ENCODE results near the gene GAS6. TPM values are rescaled to one million over a fixed set of nuclear protein-coding genes. Genes with fewer than 3 reads are reported as not detected.
"Not testable (repeated sequence)": the region's sequence is repeated elsewhere in the genome, so short reads cannot be mapped to it uniquely, and the experiment has no call there.

Gene GAS6
- total RNA-seq, 1 donor from 2014 or later: 21.8 TPM

DNA sequence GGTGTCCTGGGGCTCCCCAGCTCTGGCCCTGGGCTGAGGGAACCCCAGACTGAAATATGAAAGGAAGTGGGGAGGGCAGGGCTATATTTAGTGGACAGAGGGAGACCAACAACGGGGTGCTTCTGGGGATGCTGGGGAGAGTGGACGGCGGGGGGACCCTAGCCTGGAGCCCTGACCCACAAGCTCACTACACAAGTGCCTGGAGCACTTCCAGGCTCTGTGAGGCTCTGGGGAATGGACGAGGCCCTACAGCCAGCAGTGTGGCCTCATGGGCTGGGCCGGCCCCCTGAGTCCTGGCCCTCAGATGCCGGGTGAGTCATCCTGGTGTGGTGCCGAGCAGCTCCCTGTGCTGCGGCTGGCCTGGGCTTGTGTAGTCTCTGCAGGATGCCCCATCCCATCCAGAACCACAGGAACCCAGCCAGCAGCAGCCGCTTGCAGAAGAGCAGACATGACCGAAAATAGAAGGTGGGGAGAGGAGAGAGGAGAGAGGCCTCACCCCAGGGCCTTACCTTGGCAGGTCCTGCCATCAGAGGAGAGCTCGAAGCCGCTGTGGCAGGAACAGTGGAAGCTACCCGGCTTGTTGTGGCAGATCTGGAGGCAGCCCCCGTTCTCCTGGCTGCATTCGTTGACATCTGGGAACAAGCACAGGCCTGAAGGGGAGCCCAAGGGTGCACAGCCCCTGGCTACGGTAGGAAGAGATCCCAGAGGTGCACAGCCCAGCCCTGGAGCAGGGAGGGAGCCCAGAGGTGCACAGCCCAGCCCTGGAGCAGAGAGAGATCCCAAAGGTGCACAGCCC, 26.1 kb downstream of the GAS6 start:
- DNase-seq: peak; percentile 91

DNA sequence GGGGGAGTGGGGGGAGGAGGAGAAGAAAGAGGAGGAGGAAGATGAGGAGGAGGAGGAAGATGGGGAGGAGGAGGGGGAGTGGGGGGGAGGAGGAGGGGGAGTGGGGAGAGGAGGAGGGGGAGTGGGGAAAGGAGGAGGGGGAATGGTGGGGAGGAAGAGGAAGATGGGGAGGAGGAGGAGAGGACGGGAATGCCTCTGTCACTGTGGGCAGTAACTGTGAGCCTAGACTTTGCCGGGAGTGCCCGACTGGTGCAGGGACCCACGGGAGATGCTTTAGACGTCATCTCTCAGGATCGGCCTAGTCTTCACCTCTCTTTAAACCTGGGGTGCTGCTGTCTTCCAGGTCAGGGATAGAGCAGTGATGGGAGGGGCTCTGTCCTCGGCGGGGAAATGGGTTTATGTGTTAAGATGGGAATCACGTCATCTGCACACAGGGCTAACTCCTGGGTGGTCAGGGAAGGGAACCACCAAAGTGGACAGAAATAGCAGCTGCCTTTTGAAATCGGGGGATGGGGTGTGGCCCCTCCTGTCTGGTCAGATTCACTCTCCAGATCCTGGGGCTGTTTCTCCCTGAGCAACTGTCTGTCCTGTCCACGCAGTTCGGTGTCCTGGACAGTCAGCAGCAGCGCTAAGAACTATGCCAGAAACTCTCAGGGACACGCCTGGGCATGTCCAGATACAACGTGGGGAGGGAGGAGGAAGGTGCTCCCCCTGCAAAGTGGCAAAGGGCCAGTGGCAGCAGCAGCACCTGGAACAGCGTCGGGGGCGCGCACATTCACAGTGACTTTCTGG, 26.9 kb downstream of the GAS6 start:
- DNase-seq: peak; percentile 66

DNA sequence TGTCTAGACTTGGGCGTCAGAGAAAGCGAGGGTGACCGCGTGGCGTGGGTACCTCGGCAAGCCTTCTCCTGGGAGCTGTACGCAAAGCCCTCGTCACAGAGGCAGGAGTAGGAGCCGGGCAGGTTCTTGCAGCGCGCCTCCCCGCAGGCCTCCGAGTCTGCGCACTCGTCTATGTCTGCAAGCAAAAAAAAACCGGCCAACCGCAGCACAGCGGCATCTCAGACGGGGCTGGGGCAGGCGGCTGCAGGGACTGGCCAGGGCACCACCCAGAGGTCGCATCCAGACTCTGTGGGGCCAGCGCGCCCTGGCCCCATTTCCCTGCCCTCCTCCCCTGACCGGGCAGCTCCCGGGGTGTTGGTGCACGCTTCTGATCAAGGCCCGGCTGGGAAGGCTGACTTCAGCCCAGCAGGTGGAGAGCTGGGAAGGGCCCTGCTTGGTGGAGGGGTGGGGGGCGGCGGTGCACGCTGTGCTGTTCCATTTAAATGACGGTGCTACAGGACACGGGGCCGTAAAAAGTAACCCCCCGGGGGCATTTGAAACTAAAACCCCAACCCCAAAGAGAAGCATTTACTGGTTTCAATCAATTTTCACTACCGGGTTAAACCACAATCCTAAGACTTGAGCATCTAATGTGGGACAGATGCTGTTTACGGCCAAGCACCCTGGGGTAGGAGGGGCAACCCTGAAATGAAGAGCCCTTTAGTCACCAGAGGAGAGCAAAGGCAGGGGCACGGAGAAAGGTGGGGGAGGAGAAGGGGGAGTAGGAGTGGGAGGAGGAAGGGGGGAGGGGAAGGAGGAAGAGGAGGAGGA, 28.2 kb downstream of the GAS6 start:
- no peak for DNase-seq

DNA sequence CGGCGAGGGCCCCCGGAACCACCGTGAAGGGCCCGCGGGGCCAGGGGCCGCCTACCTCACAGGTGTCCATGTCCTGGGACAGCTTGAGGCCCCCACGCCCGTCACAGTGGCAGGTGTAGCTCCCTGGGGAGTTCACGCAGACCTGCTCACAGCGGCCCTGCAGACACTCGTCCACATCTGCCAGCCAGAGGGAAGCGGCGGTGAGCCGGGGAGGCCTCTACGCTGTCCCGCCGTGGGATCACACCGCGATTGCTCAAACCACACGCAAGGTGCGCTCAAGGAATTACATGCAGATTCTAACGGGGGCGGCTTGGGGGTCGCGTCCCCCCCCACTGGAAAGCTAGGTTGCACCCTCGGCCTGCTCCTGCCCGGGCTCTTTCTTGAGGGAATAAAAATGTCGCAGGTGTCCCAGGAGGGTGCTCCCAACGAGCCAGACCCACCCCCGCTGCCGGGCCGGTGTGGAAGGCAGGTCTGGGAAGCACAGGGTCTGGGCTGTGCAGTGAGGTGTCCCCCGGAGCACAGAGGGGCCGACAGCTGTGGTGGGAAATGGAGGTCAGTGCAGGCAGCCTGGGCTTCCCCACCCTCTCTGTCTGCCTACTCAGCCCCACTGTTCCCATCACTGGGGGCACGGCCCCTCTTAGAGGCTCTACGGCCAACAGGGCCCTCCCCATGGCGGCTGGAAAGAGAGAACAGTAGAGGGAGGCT, 29.2 kb downstream of the GAS6 start:
- no peak for DNase-seq

DNA sequence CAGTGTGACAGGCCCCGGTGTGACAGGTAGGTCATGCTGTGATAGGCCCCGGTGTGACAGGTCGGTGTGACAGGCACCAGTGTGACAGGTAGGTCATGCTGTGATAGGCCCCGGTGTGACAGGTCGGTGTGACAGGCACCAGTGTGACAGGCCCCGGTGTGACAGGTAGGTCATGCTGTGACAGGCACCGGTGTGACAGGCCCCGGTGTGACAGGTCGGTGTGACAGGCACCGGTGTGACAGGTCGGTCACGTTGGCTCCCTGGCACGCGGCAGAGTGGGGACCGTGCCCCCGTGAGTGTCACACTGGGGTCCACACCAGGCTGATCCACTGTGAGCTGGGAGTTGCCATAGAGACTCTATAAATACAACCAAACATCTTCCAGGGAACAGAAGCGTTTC, 29.9 kb downstream of the GAS6 start:
- not testable (repeated sequence) for DNase-seq

DNA sequence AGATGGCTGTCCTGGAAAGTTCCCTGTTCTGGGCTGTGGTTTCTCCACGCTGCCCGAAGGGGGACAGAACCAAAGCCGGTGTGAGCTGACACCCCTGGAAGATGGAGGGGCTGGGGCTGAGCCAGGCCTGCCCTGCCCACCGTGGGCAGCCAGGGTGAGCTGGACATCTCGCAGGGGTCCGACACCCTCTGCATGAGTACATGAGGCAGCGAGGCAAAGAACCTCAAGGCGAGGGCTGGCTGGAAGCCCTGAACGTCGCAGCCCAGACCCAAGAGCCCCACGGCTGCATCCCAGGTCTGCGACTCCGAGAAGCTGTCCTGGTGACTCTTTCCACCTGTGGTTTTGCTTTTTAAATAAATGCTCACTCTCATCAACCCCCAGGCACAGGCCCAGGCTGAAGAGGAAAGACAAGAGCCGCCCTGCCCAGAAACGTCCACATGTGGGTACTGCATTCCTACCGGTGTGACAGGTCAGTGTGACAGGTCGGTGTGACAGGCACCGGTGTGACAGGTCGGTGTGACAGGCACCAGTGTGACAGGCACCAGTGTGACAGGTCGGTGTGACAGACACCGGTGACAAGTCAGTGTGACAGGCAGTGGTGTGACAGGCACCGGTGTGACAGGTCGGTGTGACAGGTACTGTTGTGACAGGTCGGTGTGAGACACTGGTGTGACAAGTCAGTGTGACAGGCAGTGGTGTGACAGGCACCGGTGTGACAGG, 30.6 kb downstream of the GAS6 start:
- no peak for DNase-seq

DNA sequence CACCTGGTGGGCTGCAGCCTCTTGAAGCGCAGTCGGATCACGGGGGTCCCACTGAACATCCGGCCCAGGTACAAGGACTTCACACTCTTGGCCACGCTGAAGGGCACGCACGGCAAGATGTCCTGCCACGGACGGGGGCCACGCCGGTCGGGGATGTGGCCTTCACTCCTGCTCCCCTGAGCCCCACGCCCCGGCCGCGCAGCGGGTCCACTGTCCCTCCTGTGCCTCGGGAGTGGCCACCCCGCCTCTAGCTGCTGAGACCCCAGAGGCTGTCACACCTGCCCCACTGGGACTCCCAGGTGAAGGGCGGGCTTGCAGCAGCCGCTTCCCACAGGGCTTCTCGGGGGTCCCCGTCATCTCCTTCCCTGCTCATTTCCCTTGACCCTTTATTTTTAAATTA, 31.2 kb downstream of the GAS6 start:
- DNase-seq: no peak

DNA sequence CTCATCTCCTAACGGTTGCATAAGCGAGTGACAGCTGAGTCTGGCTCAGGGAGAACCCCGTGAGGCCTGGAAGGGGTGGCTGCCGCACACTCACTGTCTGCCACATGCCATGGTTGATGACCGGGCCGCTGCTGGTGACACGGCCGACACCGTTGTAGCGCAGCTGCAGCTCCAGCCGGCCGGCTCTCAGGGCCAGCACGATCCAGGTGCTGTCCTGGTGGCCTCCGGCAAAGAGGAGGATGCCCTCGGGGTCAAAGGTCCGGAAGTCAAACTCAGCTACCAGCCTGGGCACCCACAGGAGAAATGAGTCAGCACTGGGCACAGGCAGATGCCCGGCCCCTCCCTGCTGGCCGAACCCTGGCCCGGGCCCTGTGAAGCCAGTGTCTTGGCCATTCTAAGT, 31.7 kb downstream of the GAS6 start:
- no peak for DNase-seq

DNA sequence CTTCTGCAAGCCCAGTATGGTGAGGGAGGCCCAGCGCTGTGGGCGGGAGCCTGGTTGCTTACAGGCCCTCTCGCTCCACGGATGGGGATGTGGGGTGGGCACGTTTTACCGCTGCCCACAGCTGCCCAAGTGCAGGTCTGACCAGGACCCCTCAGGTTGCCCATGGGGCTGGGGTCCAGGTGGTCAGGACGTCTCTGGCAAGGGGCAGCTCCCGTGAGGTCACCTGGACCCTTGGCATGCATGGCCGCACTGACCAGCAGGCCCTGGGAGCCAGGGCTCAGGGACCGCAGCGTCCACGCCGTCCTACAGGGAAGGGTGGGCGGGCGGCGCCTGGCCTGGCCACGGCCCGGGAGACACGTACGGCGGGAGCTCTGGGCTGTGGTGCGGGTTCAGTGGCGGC, 32.8 kb downstream of the GAS6 start:
- DNase-seq: no peak

DNA sequence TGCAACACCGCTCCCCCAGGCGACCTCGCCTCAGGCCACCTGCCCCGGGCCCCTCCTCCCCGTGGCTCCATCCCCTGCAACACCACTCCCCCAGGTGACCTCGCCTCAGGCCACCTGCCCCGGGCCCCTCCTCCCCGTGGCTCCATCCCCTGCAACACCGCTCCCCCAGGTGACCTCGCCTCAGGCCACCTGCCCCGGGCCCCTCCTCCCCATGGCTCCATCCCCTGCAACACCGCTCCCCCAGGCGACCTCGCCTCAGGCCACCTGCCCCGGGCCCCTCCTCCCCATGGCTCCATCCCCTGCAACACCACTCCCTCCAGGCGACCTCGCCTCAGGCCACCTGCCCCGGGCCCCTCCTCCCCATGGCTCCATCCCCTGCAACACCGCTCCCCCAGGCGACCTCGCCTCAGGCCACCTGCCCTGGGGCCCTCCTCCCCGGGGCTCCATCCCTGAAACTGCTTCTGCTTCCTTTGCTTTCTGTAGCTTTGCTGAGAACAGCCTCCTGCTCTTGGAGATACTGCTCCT, 33.4 kb downstream of the GAS6 start:
- DNase-seq: not testable (repeated sequence)

DNA sequence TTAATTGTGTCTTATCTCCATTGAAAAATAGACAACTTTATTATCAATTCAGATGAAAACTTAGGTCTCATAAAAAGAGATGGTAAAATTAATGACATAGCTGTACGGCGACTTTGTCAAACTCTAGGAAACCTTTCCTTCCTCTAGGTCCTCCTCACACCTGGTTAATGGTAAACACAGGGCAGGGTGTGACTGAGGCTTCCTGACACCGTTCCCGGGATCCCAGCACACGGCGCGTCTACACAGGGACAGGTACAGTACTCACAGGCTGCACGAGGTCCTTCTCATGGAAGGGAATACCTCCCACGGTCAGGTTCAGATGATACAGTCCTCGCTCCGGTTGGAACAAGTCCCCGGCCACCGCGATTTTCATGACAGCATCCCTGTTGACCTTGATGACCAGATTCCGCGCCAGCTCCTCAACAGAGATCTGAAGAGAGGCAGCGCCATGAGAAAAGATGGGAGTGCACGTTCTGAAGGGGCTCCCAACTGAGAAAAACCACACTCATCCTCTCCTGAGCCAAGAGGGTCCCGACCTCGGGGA, 35.5 kb downstream of the GAS6 start:
- no peak for DNase-seq

DNA sequence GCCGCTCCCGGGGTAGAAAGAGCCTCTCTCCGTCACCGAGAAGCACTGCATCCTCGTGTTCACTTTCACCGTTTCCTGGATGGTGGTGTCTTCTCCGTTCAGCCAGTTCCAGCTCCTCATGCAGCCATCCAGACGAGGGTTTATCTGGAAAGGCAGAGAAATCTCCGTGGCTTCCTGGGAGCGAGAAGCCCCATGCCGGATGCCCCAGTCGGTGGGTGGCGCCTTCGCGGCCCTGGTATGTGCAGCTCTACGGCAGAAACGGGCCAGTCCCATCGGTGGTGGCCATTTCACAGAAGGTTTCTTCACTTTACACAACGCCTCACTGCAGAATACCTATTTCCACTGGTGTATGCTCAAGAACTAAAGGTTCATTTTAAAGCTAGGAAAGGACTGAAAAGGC, 36.9 kb downstream of the GAS6 start:
- DNase-seq: no peak

DNA sequence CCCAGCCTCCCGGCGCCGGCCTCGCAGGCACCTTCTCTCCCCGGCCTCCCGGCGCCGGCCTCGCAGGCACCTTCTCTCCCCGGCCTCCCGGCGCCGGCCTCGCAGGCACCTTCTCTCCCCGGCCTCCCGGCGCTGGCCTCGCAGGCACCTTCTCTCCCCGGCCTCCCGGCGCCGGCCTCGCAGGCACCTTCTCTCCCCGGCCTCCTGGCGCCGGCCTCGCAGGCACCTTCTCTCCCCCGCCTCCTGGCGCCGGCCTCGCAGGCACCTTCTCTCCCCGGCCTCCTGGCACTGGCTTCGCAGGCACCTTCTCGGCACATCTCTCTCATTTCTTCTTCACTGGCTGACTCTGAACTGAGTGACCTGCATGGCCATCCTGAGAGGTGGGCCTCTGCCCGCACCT, 37.4 kb downstream of the GAS6 start:
- DNase-seq: not testable (repeated sequence)

DNA sequence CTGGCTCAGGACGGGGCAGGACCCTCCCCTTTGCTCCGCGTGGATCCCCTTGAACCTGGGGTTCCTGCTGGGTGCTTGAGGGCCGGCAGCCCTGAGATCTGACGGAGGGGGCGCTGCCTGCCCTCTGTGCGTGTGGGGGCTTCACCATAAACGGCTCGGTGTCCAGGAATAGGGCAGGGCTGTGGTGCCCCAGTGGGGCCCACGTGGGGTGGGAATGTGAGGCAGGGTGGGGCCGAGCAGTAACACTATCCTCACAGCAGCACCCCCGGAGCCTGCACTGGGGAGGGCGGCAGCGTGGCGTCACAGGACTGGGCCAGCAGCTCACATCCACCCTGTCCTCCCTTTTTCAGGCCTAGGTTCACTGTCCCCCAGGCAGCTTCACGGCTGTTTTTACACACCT, 38.0 kb downstream of the GAS6 start:
- no peak for DNase-seq

DNA sequence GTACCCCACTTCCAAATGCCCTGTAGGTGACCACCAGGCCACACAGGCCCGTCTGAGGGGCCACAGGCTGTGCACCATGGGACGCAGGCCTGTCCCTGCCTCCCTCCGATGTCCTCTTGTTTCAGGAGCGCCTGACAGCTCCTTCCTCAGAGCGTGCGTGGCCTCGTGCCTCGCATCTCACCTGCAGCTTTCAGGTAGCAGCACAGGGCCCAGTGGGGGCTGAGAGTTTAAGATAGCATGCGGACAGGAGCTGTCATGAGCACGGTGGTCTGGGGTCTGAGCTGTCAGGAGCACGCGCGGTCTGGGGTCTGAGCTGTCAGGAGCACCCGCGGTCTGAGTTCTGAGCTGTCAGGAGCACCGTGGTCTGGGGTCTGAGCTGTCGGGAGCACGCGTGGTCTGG, 40.1 kb downstream of the GAS6 start:
- no peak for DNase-seq

DNA sequence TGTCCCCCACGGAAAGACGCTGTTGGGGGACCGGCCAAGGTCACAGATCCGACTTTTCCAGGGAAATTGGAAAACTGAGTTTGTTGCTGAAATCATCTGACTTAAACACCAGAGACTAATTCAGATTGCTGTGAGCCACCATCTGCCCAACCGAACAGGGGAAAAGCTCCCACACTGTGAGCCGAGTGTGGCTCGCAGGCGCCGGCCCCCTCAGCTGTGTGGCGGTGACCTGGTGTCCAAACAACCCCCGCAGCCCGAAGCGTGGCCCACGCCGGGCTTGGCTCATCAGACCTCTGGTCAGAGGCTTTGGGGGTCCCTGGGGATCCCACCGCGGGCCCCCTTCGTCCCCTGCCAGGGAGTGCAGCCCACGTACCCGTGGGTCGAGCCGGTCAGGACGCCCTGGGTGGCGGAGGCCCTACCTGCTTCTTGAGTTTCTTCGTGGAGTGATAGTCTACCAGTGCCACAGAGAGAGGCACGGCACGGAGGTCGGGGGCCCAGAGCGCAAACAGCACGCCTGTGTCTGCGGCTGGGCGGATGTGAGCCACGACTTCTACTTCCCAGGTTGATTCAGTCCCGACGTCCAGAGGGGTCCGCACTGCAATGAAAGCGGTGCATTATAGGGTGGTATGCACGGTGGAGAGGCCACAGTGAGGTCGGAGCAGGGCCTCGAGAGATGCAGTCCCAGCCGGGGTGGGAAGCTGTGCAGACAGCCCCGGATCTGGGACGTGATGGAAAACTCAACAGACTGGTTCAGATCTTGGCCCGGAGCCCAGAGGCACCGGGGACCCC, 40.7 kb downstream of the GAS6 start:
- no peak for DNase-seq

DNA sequence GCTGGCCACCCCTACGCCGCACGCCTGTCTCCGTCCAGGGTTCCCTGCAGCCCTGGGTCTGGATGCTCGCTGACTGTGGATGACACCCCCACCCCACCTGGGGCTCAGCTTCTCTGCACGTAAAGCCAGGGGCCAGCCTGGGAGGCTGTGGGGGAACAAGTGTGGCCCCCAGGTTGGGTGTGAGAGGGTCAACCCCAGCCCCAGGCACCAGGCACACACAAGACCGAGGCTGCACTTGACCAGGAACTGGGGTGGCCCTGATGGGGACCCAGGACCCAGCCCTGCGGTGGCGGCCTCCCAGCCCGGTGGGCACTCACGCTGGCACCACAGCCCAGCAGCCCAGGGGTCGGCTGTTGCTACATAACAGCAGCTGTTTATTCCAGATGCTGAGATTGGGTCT, 41.6 kb downstream of the GAS6 start:
- DNase-seq: no peak

DNA sequence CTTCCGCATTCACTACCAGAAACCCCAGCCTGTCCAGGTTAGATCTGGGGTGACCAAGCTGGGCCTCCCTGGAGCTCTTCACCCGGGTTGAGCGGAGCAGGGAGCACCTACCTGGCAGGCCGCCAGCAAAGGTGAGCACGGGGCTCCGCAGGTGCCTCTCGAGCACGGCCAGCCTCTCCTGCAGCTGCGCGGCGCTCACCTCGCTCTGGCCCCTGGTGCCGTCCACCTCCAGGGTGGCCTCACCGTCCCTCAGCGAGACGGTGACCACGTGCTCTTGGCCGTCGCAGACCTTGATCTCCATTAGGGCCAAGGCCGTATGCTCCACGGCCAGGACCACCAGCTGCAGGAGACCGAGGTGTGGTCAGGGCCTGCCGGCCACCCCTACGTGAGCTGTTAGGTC, 42.0 kb downstream of the GAS6 start:
- no peak for DNase-seq

DNA sequence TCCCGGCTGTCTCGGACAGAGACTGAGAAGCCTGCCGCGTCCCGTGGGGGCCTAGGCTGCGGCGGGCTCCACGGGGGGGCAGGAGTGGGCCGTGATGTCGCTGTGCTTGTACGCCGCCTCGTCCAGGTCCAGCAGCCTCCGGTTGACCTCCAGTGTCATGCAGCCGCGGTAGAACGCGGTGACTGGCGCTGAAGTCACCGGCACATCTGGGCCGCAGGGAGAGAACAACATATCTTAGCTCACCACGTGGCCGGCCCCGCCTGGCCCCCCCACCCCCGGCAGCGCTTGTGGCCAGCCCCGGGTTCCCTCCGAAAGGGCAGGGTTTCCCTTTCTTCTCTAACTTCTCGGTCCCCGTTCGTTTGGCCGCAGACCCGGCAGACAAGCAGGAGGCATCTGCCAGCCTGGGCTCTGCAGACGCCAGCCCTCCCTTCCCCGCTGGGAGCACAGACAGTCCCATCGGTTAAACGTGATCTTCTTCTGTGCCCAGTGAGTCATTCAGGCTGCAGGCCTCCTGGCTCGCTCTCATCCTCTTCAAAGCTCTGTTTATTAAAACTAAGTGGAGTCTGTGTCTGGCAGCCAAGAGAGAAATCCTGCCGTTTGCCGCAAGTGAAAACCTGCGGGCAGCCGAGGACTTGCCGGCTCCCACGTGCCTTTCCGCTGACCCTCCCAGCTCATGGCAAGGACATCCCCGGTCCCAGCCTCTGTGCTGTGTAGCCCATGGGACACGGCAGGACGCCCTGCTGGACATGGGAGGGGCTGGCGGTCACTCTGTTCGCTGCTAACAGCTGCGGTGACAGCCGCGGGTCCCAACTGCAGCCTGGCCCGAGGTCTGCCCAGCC, 42.8 kb downstream of the GAS6 start:
- DNase-seq: peak; percentile 87
